OCI-LY1 (cell line): Measurements from ENCODE around the gene CD74.
"Not testable (repeated sequence)": the region's sequence is repeated elsewhere in the genome, so short reads cannot be mapped to it uniquely, and the experiment has no call there.

ENCODE experiments used
- H2AFZ ChIP-seq: fragments of 200-600 bp; sonication (generic), shearing (Covaris generic); 2 replicates; pipeline ENCODE4 v1.6.0; 2014; ENCODE audit warnings: antibody characterized with exemption, mild to moderate bottlenecking, low read length
- H3F3A ChIP-seq: fragments of 200-600 bp; sonication (generic), shearing (Covaris generic); 2 replicates; pipeline ENCODE4 v1.6.0; 2014; ENCODE audit warnings: mild to moderate bottlenecking, antibody characterized with exemption, low read length, moderate library complexity; ENCODE audit not compliant: insufficient read depth
- H3K27ac ChIP-seq: fragments of 200-600 bp; sonication (generic); 2 replicates; pipeline ENCODE4 v1.5.1; 2014; ENCODE audit warnings: low read length, mixed run types, mild to moderate bottlenecking, low read depth; ENCODE audit not compliant: poor library complexity, severe bottlenecking
- H3K27me3 ChIP-seq: fragments of 200-600 bp; sonication (generic); 2 replicates; pipeline ENCODE4 v1.6.0; 2014; ENCODE audit warnings: antibody characterized with exemption, mild to moderate bottlenecking, low read length, moderate library complexity; ENCODE audit not compliant: insufficient read depth
- H3K36me3 ChIP-seq: fragments of 200-600 bp; sonication (generic); 2 replicates; pipeline ENCODE4 v1.6.1; 2014; ENCODE audit warnings: mild to moderate bottlenecking, antibody characterized with exemption, low read length, moderate library complexity, mixed read lengths; ENCODE audit not compliant: insufficient read depth
- H3K4me1 ChIP-seq: fragments of 200-600 bp; sonication (generic); 2 replicates; pipeline ENCODE4 v1.5.1; 2014; ENCODE audit warnings: mild to moderate bottlenecking, low read length, moderate library complexity; ENCODE audit not compliant: insufficient read depth, severe bottlenecking
- H3K4me2 ChIP-seq: fragments of 200-600 bp; sonication (generic), shearing (Covaris generic); 2 replicates; pipeline ENCODE4 v1.6.1; 2014; ENCODE audit warnings: low read length
- H3K4me3 ChIP-seq: fragments of 200-600 bp; sonication (generic); 2 replicates; pipeline ENCODE4 v1.5.1; 2014; ENCODE audit warnings: low read length, low read depth, mild to moderate bottlenecking, mixed read lengths; ENCODE audit not compliant: poor library complexity, severe bottlenecking
- H3K79me2 ChIP-seq: fragments of 200-600 bp; shearing (Covaris generic); 2 replicates; pipeline ENCODE4 v1.6.1; 2016; ENCODE audit warnings: mixed run types, low read length, mixed read lengths; ENCODE audit not compliant: insufficient read depth
- H3K9ac ChIP-seq: fragments of 200-600 bp; sonication (generic), shearing (Covaris generic); 2 replicates; pipeline ENCODE4 v1.6.1; 2014; ENCODE audit warnings: mild to moderate bottlenecking, low read length, mixed read lengths
- H3K9me2 ChIP-seq: fragments of 200-600 bp; sonication (generic), shearing (Covaris generic); 2 replicates; pipeline ENCODE4 v1.6.1; 2014; ENCODE audit warnings: low read depth, mild to moderate bottlenecking, low read length, mixed read lengths
- H3K9me3 ChIP-seq: fragments of 200-600 bp; shearing (Covaris generic); 2 replicates; pipeline ENCODE4 v1.6.1; 2014; ENCODE audit warnings: low read length, mixed read lengths
- H4K20me1 ChIP-seq: fragments of 200-600 bp; sonication (generic), shearing (Covaris generic); 2 replicates; pipeline ENCODE4 v1.6.0; 2016; ENCODE audit warnings: mild to moderate bottlenecking, low read length; ENCODE audit not compliant: insufficient read depth
- CTCF ChIP-seq: fragments of 200-600 bp; sonication (generic), shearing (Covaris generic); IDR thresholded peaks from 2 replicates; pipeline ENCODE4 v1.5.1; 2017; ENCODE audit warnings: mild to moderate bottlenecking, antibody characterized with exemption, low read length, moderate library complexity, mixed read lengths
- EZH2 ChIP-seq: fragments of 200-600 bp; sonication (generic), shearing (Covaris generic); IDR thresholded peaks from 2 replicates; pipeline ENCODE4 v1.8.0; 2017; ENCODE audit warnings: borderline replicate concordance, mixed run types, mild to moderate bottlenecking, antibody characterized with exemption, low read length, moderate library complexity, mixed read lengths

Gene CD74

GRCh38 chr5:150419630-150420270 is 7.0 kb upstream of the CD74 start:
- H3K4me3 ChIP-seq: no peak overlapping the region
- TF ChIP-seq CTCF (no peak), EZH2 (no peak)
- H3K4me2 ChIP-seq: peak overlapping the region; percentile 17; the same call in 1 of the 2 replicates
- H3F3A ChIP-seq: no peaks in the 10 kb centered on the region
- H3K79me2 ChIP-seq: no peaks in the 10 kb centered on the region
- no peak overlapping the region for H2AFZ ChIP-seq
- H4K20me1 ChIP-seq: no peaks in the 10 kb centered on the region
- H3K4me1 ChIP-seq: peaks cover 12% of the 10 kb centered on the region
- H3K9me3 ChIP-seq: no peaks in the 10 kb centered on the region
- no peak overlapping the region for H3K9ac ChIP-seq
- no peaks in the 10 kb centered on the region for H3K27me3 ChIP-seq
- no peaks in the 10 kb centered on the region for H3K9me2 ChIP-seq
- H3K27ac ChIP-seq: no peak overlapping the region
- H3K36me3 ChIP-seq: no peaks in the 10 kb centered on the region

- not testable (repeated sequence) for H3K79me2 ChIP-seq, H3K27me3 ChIP-seq, H4K20me1 ChIP-seq, H3K36me3 ChIP-seq, H2AFZ ChIP-seq, H3K9me3 ChIP-seq, H3K9me2 ChIP-seq, H3K4me3 ChIP-seq
- peak overlapping the region; percentile 91; the same call in 1 of the 2 replicates for H3K4me2 ChIP-seq
- peak overlapping the region; percentile 80; the same call in 1 of the 2 replicates for H3K9ac ChIP-seq
- peaks cover 51% of the 10 kb centered on the region for H3K4me1 ChIP-seq
- peaks cover 17% of the 10 kb centered on the region for H3F3A ChIP-seq
- peak overlapping the region; percentile 98 for H3K27ac ChIP-seq
These were observed 1.4 kb upstream of the CD74 start for GRCh38 chr5:150413902-150414790.

- Histone ChIP-seq H2AFZ (no peak overlapping the region), H4K20me1 (no peaks in the 10 kb centered on the region), H3K4me1 (peaks cover 56% of the 10 kb centered on the region), H3K79me2 (peaks cover 7% of the 10 kb centered on the region; the same call in 1 of the 2 replicates), H3K9ac (peak overlapping the region; percentile 80), H3F3A (peaks cover 17% of the 10 kb centered on the region), H3K9me3 (no peaks in the 10 kb centered on the region), H3K4me2 (peak overlapping the region; percentile 91), H3K27ac (peak overlapping the region; percentile 98), H3K36me3 (peaks cover 11% of the 10 kb centered on the region; the same call in 1 of the 2 replicates), H3K9me2 (no peaks in the 10 kb centered on the region), H3K4me3 (peak overlapping the region; percentile 75), H3K27me3 (no peaks in the 10 kb centered on the region)
- TF ChIP-seq EZH2: no peak
- TF ChIP-seq CTCF: no peak
These were observed 629 bp upstream of the CD74 start for GRCh38 chr5:150413176-150413901.
